HG02623 (cell line): ENCODE results near the gene POU2AF1.

Experiments
- ATAC-seq: cut with Tn5 transposase; IDR thresholded peaks from one replicate; pipeline ENCODE4 v1.9.1; 2021; ENCODE audit warnings: moderate library complexity; ENCODE audit not compliant: unreplicated experiment

The POU2AF1 gene

GRCh38 chr11:111361874-111362273, 17.2 kb downstream of the POU2AF1 start:
- no peak for ATAC-seq

DNA sequence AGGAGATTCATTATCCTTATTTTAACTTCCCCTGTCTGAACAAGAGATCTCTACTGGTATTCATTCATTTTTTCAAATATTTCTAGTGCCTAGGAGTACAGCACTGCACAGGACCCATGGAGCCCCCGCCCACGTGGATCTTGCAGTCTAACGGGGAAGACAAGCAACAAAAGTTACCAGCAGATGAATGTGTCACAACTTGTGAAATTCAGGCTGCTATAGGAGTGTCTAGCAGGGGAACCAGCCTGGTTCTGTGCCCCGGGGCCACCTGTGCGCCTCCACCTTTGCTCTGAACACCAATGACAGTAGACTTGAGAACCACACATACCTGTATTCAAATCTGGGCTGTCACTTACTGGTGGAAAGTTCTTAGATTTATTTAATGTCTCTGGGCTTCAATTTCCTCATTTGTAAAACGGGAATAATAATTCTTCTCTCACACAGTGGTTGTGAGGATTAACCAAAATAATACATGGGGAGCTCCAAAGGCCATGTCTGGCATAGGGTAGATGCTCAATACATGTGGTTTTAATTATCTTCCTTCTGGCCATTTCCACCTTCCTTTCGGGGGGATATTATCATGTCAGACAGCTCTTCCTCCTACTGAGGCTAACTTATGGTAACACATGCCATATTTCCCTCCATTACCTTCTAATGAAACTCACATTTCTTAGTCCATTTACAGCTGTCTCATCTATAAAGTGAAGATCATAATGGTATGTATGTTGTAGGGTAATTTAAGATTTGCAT, 17.8 kb downstream of the POU2AF1 start:
- ATAC-seq: no peak

GRCh38 chr11:111360150-111361043, 18.7 kb downstream of the POU2AF1 start:
- no peak for ATAC-seq

DNA sequence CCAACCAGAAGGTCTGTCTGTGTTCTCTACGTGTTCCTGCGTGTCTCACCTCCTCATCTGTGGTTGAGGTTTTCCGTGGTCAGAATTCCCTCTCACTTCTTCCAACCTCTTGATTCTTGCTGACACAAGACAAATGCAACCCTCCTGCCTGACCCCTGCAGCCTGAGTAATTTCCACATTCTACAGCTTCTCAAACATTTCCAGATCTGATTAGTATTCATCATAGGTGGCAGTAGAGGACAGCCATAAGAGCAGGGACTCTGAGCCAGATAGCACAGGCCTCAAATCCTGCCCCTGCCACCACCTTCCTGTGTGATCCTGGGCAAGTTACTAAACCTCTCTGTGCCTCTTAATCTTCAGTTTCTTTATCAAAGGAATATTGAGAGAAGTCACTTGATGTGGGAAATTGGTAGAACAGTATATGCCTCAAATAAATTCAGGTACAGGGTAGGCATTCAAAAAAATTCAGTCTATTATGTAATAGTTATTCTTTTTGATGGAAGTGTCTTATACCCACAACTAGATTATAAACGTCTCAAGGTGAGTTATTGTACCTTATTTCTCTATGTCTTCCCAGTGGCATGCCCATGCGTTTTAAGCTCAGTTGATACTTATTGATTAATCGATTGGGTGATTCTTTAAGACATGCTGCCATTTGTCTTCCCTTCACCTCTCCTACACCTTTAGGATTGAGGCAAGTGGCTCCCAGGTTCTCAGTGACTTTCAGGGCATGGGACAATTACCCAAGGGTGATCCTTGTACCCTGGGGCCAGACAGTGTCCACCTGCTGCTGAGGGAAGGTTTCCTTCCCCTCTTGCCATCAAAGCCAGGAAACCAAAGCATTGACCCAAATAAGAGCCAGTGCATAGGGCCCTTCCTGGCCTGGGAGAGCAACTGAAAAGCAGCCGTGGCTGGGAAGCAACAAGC, 19.6 kb downstream of the POU2AF1 start:
- ATAC-seq: no peak

- ATAC-seq: no peak
Measured at GRCh38 chr11:111358038-111359001, 20.8 kb downstream of the POU2AF1 start.

GRCh38 chr11:111357150-111358037, 21.7 kb downstream of the POU2AF1 start:
- ATAC-seq: no peak

GRCh38 chr11:111356660-111357048, 22.4 kb downstream of the POU2AF1 start:
- no peak for ATAC-seq

- no peak for ATAC-seq
Measured at GRCh38 chr11:111355956-111356659, 23.0 kb downstream of the POU2AF1 start.

DNA sequence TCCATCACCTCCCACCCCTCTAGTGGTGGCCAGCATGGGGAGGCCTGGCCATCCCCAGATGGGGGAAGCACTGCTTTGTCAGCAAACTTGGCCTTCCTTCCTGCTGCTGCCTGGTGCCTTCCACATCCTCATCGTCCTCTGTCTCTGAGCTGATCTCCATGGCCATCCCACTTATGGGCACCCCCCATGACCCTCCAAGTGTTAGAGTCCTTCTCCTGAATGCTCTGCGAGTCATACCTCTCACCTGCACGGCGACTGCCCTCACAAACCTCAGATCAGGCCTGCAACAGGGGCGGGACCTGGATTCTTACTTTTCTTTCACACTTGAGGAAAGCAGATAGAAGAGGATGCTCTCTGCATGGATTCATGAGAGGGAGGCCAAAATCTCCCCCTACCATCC, 24.0 kb downstream of the POU2AF1 start:
- ATAC-seq: no peak

DNA sequence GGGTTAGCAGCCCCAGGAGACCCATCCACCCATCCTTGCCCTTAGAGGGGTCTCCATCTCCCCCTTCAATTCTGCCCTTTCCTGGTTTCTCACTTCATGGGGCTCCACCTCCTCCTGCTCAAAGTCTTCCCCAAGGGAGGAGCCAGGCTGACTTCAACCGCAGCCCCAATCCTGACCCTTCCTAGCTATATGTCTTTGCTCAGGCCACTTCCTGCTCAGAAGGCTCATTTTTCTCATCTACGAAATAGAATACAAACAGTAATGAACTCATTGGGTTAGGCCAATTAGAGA, 24.5 kb downstream of the POU2AF1 start:
- ATAC-seq: no peak

DNA sequence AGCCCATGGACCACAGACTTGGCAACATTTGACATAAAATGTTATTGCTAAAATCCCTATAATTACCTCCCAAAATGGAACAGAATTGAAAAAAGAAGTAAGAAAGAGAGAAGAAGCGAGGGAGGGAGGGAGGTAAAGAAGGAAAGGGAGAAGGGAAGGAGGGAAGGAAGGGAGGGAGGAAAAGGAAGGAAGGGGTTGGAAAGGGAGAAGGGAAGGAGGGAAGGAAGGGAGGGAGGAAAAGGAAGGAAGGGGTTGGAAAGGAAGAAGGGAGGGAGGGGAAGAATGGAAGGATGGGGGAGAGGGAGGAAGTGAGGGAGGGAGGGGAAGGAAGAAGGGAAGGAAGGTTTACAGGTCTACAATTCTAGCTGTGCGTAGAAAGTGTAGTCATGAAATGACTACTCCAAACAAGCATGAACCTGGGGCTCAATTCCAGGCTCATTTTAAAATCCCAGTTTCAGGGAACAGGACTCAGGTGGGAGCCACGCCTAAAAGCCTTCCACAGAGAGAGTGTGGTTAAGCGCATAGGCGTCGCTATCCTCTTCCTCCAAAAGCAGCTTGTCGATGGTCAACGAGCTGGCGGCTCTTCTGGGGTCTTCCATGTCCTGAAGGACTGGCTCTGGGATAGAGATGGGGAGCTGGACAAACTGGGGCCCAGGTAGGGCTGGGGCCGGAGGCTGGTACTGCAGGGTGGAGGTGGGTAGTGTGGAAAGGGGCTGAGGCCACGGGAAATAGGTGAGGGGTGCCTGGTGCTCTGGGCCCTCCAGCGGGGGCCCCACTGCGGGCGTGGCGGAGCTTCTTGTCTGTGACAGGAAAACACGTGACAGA, 25.1 kb downstream of the POU2AF1 start:
- ATAC-seq: no peak

GRCh38 chr11:111352935-111353710, 26.0 kb downstream of the POU2AF1 start:
- ATAC-seq: no peak

GRCh38 chr11:111352231-111352746, 26.8 kb downstream of the POU2AF1 start:
- no peak for ATAC-seq

DNA sequence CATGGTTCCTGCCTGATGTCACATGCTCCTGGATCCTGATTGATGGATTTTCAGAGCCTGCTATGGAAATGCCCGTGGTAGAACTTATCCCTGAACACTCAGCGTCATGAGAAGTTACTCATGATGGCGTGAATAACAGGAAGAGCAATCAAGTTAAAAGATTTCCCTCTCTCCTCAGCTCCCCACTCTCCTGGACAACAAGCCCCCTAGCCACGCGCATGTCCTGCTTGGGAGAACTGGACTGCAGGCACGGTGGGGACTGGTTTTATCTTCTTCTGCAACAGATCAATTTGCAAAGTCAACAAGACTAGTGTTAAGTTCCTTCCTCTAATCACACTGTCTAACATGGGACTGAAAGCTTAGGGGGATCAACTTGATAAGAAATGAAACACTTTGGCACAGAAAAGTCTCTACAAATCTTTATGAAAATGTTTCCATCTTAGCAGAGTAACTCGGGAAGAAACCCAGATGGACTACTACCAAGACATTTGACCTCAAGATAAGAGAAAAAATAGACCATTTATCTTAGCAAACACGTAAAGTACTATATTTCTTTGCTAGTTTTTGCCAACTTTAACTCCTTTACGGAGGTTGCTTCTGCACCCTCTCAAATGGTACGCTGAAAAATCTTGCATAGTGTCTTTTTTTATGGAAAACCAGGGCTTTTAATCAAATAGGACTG, 27.6 kb downstream of the POU2AF1 start:
- no peak for ATAC-seq

DNA sequence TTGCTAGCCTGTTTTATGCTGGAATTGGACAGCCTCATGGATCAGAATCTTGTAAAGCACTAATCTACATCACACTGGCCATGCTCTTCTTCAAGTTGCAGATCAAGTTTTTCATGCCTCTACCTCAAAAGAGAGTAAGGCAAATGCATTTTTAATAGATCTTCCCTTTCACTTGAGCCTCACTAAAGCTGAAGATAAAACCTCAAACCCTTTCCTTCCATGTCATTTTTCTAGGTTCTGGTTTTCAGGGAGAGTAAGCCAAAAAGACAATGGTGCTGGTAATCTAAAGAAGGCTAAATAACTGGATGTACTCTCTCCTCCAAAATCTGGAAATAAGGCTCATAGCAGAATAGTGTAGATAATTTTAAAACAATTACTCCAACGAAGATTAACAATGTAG, 28.3 kb downstream of the POU2AF1 start:
- no peak for ATAC-seq

- no peak for ATAC-seq
Measured at GRCh38 chr11:111349191-111349695, 29.8 kb downstream of the POU2AF1 start.
